HL-60/S4 treated with phorbol 12-myristate 13-acetate at 8.2 ng/mL for 4 days and 3 days (cell line): ENCODE measurements around the gene CDC16.
"Not testable (repeated sequence)": the region's sequence is repeated elsewhere in the genome, so short reads cannot be mapped to it uniquely, and the experiment has no call there.

ENCODE experiments used
- in situ Hi-C: fragments of 300-500 bp; cut with MboI; formaldehyde crosslinking; loops from 2 replicates; pipeline ENCODE4 v1.15.0; 2022; ENCODE audit warnings: low sequenced_read_pairs

CDC16 gene

DNA sequence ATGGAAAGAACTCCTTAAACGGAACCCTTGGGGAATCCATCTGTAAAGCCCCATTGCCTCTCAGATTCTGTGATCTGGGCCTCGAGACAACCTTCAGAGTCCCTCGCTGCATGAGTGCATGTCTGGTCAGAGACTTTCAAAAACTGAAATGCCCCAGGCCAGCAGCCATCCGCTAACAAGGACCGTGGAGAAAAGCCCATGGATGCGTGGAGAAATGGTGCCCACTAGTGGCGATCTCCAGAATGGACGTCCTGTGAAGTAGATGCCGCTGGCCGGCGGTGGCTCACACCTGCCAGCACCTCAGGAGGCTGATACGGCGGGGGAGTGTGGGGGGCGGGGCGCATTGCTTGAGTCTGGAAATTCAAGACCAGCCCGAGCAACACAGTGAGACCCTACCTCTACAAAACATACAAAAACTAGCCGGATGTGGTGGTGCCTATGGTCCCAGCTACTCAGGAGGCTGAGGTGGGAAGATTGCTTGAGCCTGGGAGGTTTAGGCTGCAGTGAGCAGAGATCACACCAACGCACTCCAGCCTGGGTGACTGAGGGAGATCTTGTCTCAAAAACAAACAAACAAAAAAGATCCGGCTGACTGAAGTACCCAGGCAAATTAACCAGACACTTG lies 7.9 kb upstream of the CDC16 start:
- in situ Hi-C loops = no loop called here

DNA sequence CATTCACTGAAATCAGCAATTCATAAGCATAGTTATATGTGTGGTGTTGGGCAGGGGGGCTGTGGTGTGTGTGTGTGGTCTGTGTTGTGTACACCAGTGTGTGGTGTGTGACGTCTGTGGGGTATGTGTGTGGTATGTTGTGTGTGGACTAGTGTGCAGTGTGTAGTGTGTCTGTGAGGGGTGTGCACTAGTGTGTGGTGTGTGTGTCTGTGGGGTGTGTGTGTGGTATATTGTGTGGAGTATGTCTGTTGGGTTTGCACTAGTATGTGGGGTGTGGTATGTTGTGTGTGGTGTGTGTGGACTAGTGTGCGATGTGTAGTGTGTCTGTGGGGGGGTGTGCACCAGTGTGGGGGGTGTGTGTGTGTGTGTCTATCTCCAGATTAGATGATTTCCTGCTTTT lies 7.2 kb upstream of the CDC16 start:
- in situ Hi-C loops = no loop called here

DNA sequence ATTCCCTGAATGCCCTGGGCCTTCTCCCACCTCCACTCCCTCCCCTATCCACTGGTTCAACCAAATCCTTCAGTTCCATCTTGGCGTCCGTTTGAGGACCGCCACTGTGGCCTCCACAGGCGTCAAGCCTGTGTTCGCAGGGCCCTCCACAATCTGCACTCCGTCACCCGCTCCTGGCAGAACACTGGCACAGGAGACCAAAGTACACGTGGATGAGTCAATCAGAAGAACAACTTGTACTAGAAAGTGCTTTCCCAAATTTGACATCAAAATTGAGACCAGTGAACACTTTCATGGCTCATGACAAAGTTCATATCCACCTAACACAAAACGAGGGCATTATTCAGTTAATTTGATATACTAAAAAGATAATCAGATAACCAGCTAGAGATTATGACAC lies 6.5 kb upstream of the CDC16 start:
- in situ Hi-C loops = no loop called here

DNA sequence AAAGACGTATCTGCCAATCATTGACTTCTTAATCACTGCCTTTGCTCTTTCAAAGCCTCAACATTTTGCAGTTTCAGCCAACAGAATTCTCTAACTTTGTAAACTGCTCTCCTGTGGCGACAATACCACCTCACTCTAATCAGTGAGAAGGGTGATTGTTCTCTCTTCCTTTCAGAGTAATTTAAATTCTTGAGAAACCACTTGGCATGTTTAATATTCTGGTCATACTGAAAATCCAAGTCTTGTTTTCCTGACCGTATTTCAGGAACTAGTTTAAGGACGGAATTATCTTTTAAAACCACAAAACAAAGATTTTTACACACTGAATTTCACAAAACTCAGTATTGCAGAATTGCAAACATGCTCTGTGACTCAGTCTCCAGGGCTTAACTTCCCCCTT lies 5.2 kb upstream of the CDC16 start:
- in situ Hi-C loops = no loop called here

DNA sequence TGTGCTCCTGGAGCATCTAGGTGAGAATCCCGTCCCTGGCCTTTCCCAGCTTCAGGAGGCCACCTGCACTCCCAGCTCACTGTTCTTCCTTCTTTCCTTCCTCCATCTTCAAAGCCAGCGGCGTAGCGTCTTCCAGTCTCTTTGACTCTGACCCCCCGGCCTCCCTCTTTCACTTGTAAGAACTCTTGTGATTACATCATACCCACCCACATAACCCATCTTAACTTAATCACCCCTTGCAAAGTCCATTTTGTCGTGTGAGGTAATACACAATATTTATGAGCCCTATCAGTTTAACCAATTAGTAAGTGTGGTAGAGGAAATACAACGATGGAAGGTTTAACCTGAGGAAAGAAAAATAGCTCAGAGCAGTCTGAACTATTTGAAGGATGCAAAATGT lies 4.6 kb upstream of the CDC16 start:
- in situ Hi-C loops = no loop called here

DNA sequence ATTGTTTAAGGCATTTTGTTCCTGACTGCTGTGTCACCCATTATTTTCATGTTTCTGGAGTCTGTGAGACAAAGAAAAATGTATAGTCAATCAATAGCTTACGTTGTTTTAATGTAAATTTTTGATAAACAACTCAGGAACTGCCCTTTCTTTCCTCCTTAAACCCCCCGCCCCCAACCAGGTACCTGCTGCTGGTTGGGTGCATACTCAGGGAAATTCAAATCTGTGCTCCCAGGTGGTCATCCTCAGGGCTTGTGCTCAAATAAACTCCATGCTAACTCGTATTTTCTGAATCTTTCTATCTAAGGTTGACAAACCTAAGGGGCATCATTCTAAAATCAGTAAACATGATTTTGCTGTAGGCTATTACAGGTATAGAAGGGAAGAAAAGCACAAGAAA lies 4.1 kb upstream of the CDC16 start:
- in situ Hi-C loops = no loop called here

DNA sequence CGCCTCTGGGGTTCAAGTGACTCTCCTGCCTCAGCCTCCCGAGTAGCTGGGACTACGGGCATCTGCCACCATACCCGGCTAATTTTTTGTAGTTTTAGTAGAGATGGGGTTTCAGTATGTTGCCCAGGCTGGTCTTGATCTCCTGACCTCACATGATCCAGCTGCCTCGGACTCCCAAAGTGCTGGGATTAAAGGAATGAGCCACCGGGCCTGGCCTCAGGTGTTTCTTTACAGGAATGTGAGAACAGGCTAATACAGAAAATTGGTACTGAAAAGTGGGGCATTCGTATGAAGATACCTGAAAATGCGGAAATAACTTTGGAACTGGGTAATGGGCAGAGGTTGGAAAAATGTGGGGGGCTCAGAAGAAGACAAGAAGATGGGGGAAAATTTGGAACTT lies 2.8 kb upstream of the CDC16 start:
- in situ Hi-C loops = no loop called here

DNA sequence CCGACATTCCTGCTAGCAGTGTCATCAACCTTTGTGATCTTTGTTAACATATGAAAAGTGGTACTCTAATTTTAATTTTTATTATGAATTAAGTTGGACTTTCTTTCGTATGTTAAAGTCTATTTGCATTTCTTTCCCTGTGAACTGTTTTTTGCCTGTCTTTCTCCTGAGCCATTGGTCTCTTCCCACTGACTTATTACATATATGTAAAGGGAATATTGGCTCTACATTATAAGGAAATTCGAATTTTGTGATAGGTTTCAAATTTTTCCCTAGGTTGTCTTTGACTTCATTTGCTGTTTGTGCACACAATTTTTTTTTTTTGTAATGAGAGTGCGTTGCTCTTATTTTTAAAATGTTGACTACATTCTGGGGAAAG lies 442 bp upstream of the CDC16 start:
- in situ Hi-C loops = no loop called here

DNA sequence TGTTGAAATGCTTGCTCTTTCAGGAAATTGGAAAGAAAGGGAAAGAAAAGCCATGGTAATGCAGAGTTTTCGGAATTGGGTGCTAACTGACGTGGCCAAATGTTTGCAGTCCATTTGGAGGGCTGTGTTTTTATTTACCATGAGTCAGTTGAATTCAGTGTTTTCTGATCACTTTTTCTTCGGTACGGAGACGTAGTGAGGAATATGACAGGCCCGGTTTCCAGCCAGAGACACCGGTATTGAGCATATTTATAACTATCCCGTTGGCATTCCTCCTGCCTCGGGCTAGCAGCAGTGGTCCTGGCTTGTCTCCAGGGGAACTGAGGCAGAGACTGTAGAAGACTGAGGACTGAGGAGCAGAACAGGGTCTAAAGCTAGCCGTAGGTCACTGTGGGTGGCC lies 1.0 kb downstream of the CDC16 start:
- in situ Hi-C loops = no loop called here

DNA sequence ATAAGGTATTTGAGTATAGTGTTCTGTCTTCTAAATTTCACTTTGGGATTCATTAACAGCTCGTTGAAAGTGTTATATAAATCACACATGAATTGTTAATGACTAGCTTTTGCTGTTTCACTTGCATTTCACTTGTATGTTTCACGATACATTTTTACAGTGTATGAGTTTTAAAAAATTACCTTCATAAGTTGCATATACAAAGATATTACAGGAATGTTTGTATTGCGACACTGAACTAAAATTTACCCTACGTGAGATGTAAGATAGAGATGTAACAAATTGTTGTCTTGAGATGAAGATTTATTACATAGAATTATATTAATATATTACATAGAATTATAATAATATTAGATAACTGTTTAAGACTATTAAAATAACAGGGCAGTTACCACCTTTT lies 1.5 kb downstream of the CDC16 start:
- in situ Hi-C loops = no loop called here

DNA sequence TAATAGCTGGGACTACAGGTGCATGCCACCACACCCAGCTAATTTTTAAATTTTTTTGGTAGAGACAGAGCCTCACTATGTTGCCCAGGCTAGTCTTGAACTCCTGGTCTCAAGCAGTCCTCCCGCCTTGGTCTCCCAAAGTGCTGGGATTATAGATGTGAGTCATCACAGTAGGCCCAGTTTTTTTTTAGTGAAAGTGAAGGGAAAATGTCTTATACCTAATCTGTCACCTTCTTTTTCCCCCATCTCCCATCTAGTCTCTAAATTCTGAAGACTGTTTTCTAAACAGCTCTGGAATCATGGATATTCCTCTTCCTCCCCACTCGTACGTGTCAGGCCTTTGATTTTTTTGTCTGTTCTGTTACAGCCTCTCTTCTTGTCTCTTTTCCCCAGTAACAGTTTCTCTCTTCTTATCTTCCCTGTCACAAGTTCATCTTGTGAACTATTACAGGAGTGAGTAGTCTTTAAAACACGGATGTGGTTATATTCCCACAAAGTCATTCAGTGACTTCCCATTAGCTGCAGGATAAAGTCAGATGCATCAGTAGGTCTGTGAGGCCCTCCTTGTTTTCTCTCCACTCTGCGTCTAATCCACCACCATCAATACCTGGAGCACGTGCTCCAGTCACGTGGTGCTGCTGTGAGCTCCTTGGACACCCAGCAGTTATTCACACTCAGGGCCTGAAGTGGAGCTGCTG lies 2.9 kb downstream of the CDC16 start:
- in situ Hi-C loops = no loop called here

DNA sequence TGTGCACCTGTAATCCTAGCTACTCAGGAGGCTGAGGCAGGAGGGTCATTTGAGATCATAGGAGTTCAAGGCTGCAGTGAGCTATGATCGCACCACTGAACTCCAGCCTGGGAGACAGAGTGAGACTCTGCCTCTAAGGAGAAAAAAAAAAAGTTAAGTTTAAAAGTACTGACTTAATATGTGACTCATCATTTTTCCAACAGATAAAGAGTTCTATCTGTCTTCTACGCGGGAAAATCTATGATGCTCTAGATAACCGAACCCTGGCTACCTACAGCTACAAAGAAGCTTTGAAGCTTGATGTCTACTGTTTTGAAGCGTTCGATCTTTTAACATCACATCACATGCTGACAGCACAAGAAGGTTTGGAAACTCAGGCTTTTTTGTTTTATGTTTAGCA lies 7.2 kb downstream of the CDC16 start:
- in situ Hi-C loops = no loop called here

DNA sequence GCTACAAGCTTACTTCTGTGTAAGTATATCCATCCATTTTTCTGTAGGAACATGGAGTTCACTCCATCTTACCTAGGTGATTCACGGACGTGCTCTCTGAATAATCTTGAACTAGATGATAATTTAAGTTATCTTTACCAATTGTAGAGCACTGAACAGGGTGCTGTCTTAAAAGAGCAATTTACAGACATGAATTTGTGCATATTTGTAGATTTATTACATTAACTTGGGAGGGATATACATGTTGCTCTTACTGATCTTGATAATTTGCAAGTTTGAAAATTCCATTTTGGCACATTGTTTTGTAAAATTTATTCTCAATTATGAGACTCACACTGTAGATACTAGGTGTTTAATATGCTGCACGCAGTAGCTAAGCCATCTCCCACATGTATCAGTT lies 9.3 kb downstream of the CDC16 start:
- in situ Hi-C loops = no loop called here

DNA sequence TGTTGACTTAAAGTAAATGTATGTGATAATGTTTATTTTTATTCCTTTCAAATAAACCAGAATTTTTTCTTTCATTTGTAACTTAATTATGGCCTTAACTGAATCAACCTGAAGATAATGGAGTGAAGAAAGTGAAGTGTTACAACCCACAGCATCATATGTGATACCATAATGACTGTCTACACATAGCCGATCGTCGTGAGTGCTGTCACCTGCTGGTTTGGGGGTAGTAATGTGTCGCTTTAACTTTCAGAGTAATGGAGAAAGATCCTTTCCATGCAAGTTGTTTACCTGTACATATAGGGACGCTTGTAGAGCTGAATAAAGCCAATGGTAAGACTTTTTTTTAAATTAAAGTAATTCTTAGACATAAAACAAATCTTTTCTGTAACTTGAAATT lies 9.9 kb downstream of the CDC16 start:
- in situ Hi-C loops = no loop called here

DNA sequence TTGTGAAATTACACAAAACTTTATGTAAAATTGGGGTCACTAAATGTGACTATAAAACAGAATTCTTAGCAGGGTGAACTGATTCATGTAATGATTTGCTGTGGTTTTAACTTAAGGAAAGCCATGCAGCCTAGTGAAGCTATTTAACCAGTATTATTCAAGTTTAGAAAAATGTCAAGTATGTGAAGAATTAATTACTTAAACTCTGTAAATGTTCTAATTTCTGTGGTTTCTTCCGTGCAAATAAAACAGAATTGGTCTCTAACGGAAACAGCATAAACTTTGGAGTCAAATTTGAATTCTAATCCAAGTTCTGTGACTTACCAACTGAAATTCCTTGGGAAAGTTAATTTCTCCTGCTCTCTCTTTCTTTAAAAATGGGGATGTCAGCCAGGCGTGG lies 13.3 kb downstream of the CDC16 start:
- in situ Hi-C loops = no loop called here

DNA sequence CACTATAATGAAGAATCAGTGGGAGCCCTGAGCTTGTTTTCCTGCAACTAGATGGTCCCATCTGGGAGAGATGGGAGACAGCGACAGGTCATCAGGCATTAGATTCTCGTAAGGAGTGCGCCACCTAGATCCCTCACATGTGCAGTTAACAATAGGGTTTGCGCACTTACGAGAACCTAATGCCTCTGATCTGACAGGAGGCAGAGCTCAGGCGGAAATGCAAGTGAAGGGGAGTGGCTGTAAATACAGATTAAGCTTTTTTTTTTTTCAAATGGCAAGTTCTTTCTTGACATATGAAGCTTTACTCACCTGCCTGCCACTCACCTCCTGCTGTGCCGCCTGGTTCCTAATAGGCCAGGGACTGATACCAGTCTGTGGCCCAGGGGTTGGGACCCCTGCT lies 14.4 kb downstream of the CDC16 start:
- in situ Hi-C loops = no loop called here

DNA sequence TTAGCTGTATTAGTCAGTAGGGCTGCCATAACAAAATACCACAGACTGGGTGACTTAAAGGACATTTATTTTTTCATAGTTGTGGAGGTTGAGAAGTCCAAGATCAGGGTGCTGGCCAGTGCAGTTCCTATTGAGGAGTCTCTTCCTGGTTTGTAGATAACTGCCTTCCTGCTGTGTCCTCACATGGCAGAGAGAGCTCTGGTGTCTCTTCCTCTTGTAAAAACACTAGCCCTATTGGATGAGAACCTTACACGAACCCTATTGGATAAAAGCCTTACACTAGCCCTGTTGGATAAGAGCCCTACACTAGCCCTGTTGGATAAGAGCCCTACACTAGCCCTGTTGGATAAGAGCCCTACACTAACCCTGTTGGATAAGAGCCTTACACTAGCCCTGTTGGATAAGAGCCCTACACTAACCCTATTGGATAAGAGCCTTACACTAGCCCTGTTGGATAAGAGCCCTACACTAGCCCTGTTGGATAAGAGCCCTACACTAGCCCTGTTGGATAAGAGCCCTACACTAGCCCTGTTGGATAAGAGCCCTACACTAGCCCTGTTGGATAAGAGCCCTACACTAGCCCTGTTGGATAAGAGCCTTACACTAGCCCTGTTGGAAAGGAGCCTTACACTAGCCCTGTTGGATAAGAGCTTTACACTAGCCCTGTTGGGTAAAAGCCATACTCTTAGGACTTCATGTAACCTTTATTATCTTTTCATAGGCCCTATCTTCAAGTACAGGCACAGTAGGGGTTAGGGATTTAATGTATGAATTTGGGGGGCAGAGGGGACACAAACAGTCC lies 17.1 kb downstream of the CDC16 start:
- in situ Hi-C loops = not testable (repeated sequence)

DNA sequence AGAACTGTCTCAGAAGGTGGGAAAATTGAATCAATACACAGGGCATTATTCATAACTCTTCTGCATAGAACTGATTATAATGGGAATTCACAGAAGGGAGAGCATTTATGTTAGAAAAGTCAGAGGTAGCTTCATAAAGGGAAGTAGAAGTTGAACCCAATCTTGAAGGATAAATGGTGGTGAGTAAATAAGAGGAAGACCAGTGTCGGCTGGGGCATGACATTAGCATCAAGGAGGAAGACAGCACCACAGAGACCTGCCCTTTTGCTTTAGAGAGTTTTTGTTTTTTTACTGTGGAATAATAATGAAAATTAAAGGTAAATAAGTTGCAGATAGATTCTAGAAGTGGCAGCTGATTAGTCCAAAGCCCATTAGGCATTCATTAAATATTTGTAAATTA lies 21.9 kb downstream of the CDC16 start:
- in situ Hi-C loops = no loop called here

DNA sequence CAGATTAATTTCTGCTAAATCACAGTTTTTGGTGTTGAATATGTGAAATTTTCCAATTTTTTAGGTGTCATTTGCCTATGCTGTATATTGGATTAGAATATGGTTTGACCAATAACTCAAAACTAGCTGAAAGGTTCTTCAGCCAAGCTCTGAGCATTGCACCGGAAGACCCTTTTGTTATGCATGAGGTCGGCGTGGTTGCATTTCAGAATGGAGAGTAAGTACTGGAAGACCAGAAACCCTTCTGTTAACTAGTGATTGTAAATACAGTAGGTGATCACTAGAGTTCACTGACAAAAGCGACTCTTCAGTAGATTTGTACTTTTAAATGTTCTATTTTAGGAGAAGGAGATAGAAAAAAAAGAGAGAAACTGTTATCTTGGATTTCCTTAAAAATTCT lies 22.3 kb downstream of the CDC16 start:
- in situ Hi-C loops = no loop called here

DNA sequence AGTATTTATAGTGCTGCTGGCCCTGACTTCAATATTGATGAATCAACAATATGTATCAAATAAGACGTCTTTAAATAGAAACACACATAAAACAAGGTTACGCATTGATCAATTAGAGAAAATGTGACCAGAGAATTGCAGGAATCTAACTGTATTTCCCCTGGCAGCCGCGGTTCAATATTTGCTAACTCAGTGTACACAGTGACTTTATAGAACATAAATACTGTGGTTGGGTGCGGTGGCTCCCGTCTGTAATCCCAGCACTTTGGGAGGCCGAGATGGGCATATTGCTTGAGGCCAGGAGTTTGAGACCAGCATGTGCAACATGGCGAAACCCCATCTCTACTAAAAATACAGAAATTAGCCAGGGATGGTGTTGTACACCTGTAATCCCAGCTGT lies 23.9 kb downstream of the CDC16 start:
- in situ Hi-C loops = no loop called here

DNA sequence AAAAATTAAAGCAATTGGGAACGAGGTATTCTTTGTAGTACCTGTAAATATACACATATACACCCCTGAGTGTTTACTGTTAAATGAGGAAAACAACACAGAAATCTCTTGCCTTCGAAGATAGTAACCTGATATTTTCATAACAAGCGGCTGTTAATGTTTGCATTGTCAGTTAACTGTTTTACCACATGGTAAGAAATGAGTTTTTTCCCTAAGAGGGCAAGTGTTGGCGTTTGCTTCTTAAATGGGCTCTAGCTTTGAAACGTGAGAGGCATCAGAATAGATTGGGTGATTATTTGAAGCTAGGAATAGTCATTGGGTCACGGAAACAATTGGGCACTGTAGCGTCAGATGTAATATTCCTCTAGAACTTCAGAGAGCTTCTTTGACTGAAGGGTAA lies 24.7 kb downstream of the CDC16 start:
- in situ Hi-C loops = no loop called here

DNA sequence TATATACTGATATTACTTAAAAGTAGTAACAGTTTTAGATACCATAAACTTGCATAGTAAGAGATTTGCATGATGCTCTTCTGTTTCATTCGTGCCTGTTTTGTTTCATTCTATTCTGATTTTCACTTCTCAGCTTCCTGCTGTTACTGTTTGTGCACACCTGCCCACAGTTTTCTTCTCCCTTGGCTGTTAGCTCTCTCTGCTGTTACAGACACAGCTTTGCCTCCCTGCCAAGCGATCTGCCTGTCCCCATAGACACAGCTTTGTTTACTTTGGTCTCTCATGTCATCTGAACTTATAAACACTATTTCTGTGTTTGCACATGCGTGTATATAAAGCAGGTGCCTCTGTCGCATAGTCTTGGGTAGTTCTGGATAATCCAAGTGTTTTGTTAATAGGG lies 25.3 kb downstream of the CDC16 start:
- in situ Hi-C loops = no loop called here
